H1 (cell line): ENCODE measurements around the gene HIPK1. TPM values are rescaled to one million over a fixed set of nuclear protein-coding genes. Genes with fewer than 3 reads are reported as not detected.

Experiments
- CTCF ChIA-PET: fragments of 300-600 bp; sonication (Branson Sonifier 250); formaldehyde crosslinking; loops from one replicate; lab custom pipeline; 2021; ENCODE audit not compliant: partially characterized antibody; lab: Charles Lee
- POLR2A ChIA-PET: fragments of 300-600 bp; sonication (Branson Sonifier 250); formaldehyde crosslinking; loops from one replicate; lab custom pipeline; 2021; ENCODE audit warnings: inconsistent platforms; ENCODE audit not compliant: partially characterized antibody; lab: Charles Lee
- DNase-seq, 2 experiments: peaks; one replicate each; pipeline versions ENCODE4 v3.0.0 to v3.0.0-alpha.2; 2010 to 2022; ENCODE audit warnings: low spot score in 2 of 2, low read depth in 1 of 2, mixed read lengths in 1 of 2
- FAIRE-seq: peaks from 2 replicates; lab custom pipeline; 2011; peaks lifted over from hg19 to GRCh38; lab: Jason Lieb, UNC
- H2AFZ ChIP-seq: 2 replicates; pipeline ENCODE4 v1.8.1; 2012; ENCODE audit warnings: low read length, inconsistent platforms
- H2AK5ac ChIP-seq: 2 replicates; pipeline ENCODE4 v1.6.1; 2013; ENCODE audit warnings: low read depth, low read length
- H2BK120ac ChIP-seq: replicated peaks from 2 replicates; pipeline ENCODE3; 2013; ENCODE audit warnings: low read depth, low read length, inconsistent platforms
- H2BK12ac ChIP-seq: 2 replicates; pipeline ENCODE4 v1.6.1; 2013; ENCODE audit warnings: low read depth, low read length
- H2BK15ac ChIP-seq: 2 replicates; pipeline ENCODE4 v1.6.1; 2013; ENCODE audit warnings: low read length
- H2BK20ac ChIP-seq: 2 replicates; pipeline ENCODE4 v1.6.1; 2013; ENCODE audit warnings: low read length
- H2BK5ac ChIP-seq: 2 replicates; pipeline ENCODE4 v1.6.1; 2013; ENCODE audit warnings: low read depth, low read length
- H3K14ac ChIP-seq: 2 replicates; pipeline ENCODE4 v1.6.1; 2013; ENCODE audit warnings: inconsistent platforms; ENCODE audit not compliant: insufficient read length
- H3K18ac ChIP-seq: 2 replicates; pipeline ENCODE4 v1.6.1; 2013; ENCODE audit warnings: low read length; ENCODE audit errors: extremely low read depth
- H3K23ac ChIP-seq: 2 replicates; pipeline ENCODE4 v1.6.1; 2013; ENCODE audit warnings: inconsistent platforms; ENCODE audit not compliant: insufficient read length
- H3K23me2 ChIP-seq: 2 replicates; pipeline ENCODE4 v1.6.1; 2013; ENCODE audit warnings: low read depth, low read length
- H3K27ac ChIP-seq: 2 replicates; pipeline ENCODE4 v1.6.1; 2011; ENCODE audit warnings: low read depth, low read length, inconsistent platforms
- H3K27me3 ChIP-seq, 4 experiments: replicated peaks in 1 of 4; 1 replicate in 1 of 4; 2 replicates in 3 of 4; pipeline versions ENCODE4 v1.6.1 to v1.8.1; 2011 to 2013; ENCODE audit warnings: low read length in 3 of 4, mild to moderate bottlenecking in 3 of 4, inconsistent platforms in 2 of 4, mixed read lengths in 2 of 4, moderate library complexity in 1 of 4; ENCODE audit not compliant: control insufficient read depth in 3 of 4, insufficient read depth in 3 of 4; ENCODE audit errors: extremely low read depth in 1 of 4
- H3K36me3 ChIP-seq, 4 experiments: 2 replicates each; pipeline versions ENCODE4 v1.6.1 to v1.8.1; 2011 to 2013; ENCODE audit warnings: mild to moderate bottlenecking in 4 of 4, low read length in 3 of 4, moderate library complexity in 2 of 4, control low read depth in 1 of 4, inconsistent platforms in 1 of 4; ENCODE audit not compliant: insufficient read depth in 4 of 4, control insufficient read depth in 2 of 4
- H3K4ac ChIP-seq: replicated peaks from 2 replicates; pipeline ENCODE3; 2013; ENCODE audit warnings: low read length, low read depth, mixed read lengths, inconsistent platforms; ENCODE audit not compliant: insufficient read length
- H3K4me1 ChIP-seq, 4 experiments: replicated peaks in 1 of 4; 1 replicate in 1 of 4; 2 replicates in 3 of 4; pipeline versions ENCODE4 v1.6.1 to v1.8.1; 2011 to 2013; ENCODE audit warnings: low read length in 3 of 4, inconsistent platforms in 2 of 4, mixed read lengths in 1 of 4; ENCODE audit not compliant: insufficient read depth in 4 of 4, control insufficient read depth in 3 of 4
- H3K4me2 ChIP-seq, 2 experiments: 2 replicates each; pipeline versions ENCODE4 v1.6.1 to v1.8.1; 2011 to 2013; ENCODE audit warnings: low read depth in 2 of 2, low read length in 2 of 2, control low read depth in 1 of 2, inconsistent platforms in 1 of 2, mild to moderate bottlenecking in 1 of 2; ENCODE audit not compliant: insufficient read depth in 1 of 2
- H3K4me3 ChIP-seq, 4 experiments: fragments of 200-600, 300-600 bp in 1 of 4; sonication (generic), shearing (Covaris generic), sonication (Bioruptor Twin) in 1 of 4; 2 replicates each; pipeline versions ENCODE4 v1.5.1 to v1.8.1; 2011 to 2016; ENCODE audit warnings: low read length in 4 of 4, low read depth in 3 of 4, control low read depth in 2 of 4, inconsistent platforms in 2 of 4, mild to moderate bottlenecking in 2 of 4, mixed read lengths in 1 of 4, moderate library complexity in 1 of 4; ENCODE audit not compliant: insufficient read depth in 2 of 4; ENCODE audit errors: extremely low read depth in 1 of 4
- H3K56ac ChIP-seq: replicated peaks from 2 replicates; pipeline ENCODE3; 2013; ENCODE audit warnings: low read depth, mild to moderate bottlenecking, mixed read lengths, low read length, inconsistent platforms; ENCODE audit not compliant: insufficient read length
- H3K79me1 ChIP-seq: 2 replicates; pipeline ENCODE4 v1.6.1; 2013; ENCODE audit warnings: low read depth, low read length, control low read depth
- H3K79me2 ChIP-seq, 2 experiments: 2 replicates each; pipeline versions ENCODE4 v1.6.1 to v1.8.1; 2012 to 2013; ENCODE audit warnings: low read length in 2 of 2, mild to moderate bottlenecking in 2 of 2, inconsistent platforms in 1 of 2; ENCODE audit not compliant: insufficient read depth in 2 of 2, control insufficient read depth in 1 of 2
- H3K9ac ChIP-seq, 4 experiments: replicated peaks in 1 of 4; 1 replicate in 1 of 4; 2 replicates in 3 of 4; pipeline versions ENCODE4 v1.6.1 to v1.8.1; 2011 to 2013; ENCODE audit warnings: low read depth in 3 of 4, low read length in 3 of 4, control low read depth in 2 of 4, mild to moderate bottlenecking in 2 of 4, moderate library complexity in 2 of 4, inconsistent platforms in 1 of 4; ENCODE audit errors: extremely low read depth in 1 of 4
- H3K9me3 ChIP-seq, 2 experiments: 2 replicates each; pipeline versions ENCODE4 v1.6.1 to v1.8.1; 2012 to 2013; ENCODE audit warnings: mild to moderate bottlenecking in 2 of 2, moderate library complexity in 2 of 2, control low read depth in 1 of 2, inconsistent platforms in 1 of 2, low read depth in 1 of 2, low read length in 1 of 2, mixed read lengths in 1 of 2; ENCODE audit not compliant: insufficient read depth in 2 of 2
- H4K20me1 ChIP-seq, 2 experiments: replicated peaks in 1 of 2; 2 replicates each; pipeline versions ENCODE3 to v1.8.1; 2011 to 2013; ENCODE audit warnings: inconsistent platforms in 2 of 2, low read length in 2 of 2, mild to moderate bottlenecking in 1 of 2; ENCODE audit not compliant: insufficient read depth in 2 of 2, control insufficient read depth in 1 of 2
- H4K5ac ChIP-seq: 2 replicates; pipeline ENCODE4 v1.6.1; 2013; ENCODE audit warnings: low read length, low read depth, mixed read lengths, inconsistent platforms; ENCODE audit not compliant: insufficient read length
- H4K8ac ChIP-seq: 2 replicates; pipeline ENCODE4 v1.8.0; 2013; ENCODE audit warnings: mild to moderate bottlenecking, moderate library complexity, low read length, inconsistent platforms; ENCODE audit not compliant: insufficient read depth; ENCODE audit errors: extremely low read depth
- H4K91ac ChIP-seq: replicated peaks from 2 replicates; pipeline ENCODE3; 2013; ENCODE audit warnings: low read length, mixed read lengths, inconsistent platforms; ENCODE audit not compliant: insufficient read length
- CBX8 ChIP-seq: fragments of 300-800, 300-1000 bp; sonication (generic); IDR thresholded peaks from 2 replicates; pipeline ENCODE4 v1.7.1; 2016; ENCODE audit warnings: low read depth, low read length, borderline replicate concordance
- EGR1 ChIP-seq: IDR thresholded peaks from 2 replicates; pipeline ENCODE4 v1.6.1; 2011; ENCODE audit warnings: low read depth, low read length, borderline replicate concordance
- HDAC6 ChIP-seq: IDR thresholded peaks from one replicate; pipeline ENCODE4 v1.7.1; 2012; ENCODE audit warnings: low read depth, mild to moderate bottlenecking, inconsistent platforms, low read length, moderate library complexity
- NANOG ChIP-seq: IDR thresholded peaks from 2 replicates; pipeline ENCODE4 v1.6.1; 2011; ENCODE audit warnings: low read length, low read depth, mild to moderate bottlenecking, inconsistent platforms; ENCODE audit not compliant: insufficient read depth, poor library complexity, severe bottlenecking
- WGBS, 2 experiments: shearing (Covaris generic) in 1 of 2; methylation state at CpG; one replicate each; pipeline versions ENCODE4 v1.1.6 to v1.1.7; 2013 to 2015; ENCODE audit warnings: low lambda C conversion rate in 2 of 2, mixed read lengths in 2 of 2, inconsistent platforms in 1 of 2, low coverage in 1 of 2, missing lambda C conversion rate in 1 of 2; ENCODE audit not compliant: insufficient replicate concordance in 2 of 2, insufficient coverage in 1 of 2, insufficient read length in 1 of 2; ENCODE audit errors: extremely low coverage in 1 of 2, missing lambda C conversion rate in 1 of 2; 5-methylcytosine and 5-hydroxymethylcytosine counted together
- polyA plus RNA-seq, 7 experiments: library from polyadenylated mRNA; depleted of rRNA in 3 of 7; stranded (reverse) in 5 of 7; unstranded in 2 of 7; fragments of >200 nt in 5 of 7; fragments of 200-250 nt in 2 of 7; gene quantifications; 1 replicate in 5 of 7; 2 replicates in 1 of 7; 4 replicates in 1 of 7; pipeline versions ENCODE4 v1.2.1 to v1.2.3, GENCODE V29; 2011 to 2013; ENCODE audit warnings: missing spikeins in 2 of 7, mixed read lengths in 2 of 7
- total RNA-seq: library from RNA; stranded (reverse); fragmentation: NEBNext Ultra II Directional; extraction: Animal tissue kit (Norgen Biotek cat#: 25700); gene quantifications from 2 replicates; pipeline ENCODE4 v1.2.1, GENCODE V29; 2021

Gene HIPK1
- total and polyA plus RNA-seq, 2 of the 8 experiments (the other 6 are each of a cell fraction or from before 2014, with no cell fraction given) = 46.2 to 64.3 TPM

GRCh38 chr1:113983826-113984225 lies 54.7 kb downstream of the HIPK1 start:
- no peak overlapping the region for H3K14ac ChIP-seq
- H2BK15ac ChIP-seq = peak overlapping the region; percentile 76; the same call in 1 of the 2 replicates
- peak overlapping the region; percentile 73; the same call in 1 of the 2 replicates for H2BK20ac ChIP-seq
- 98% methylated on average over 7 of the region's 7 CpGs; no CpG with 5 or more reads in 1 of the 2 experiments for WGBS, 2 experiments
- DNase-seq (no peak), FAIRE-seq (no peak)
- H3K36me3 ChIP-seq = peaks cover 0 to 18% (median 2%) of the 10 kb centered on the region in 4 experiments; a peak in 4 of 8 replicates
- peaks cover 2% of the 10 kb centered on the region; the same call in 1 of the 2 replicates for H3K23me2 ChIP-seq
- H4K20me1 ChIP-seq = no peaks in the 10 kb centered on the region
- H3K27me3 ChIP-seq = no peaks in the 10 kb centered on the region; a peak in 1 of 7 replicates
- H4K8ac ChIP-seq = no peak overlapping the region
- ChIA-PET CTCF (interaction anchor here (0.6 to 1.8 kb wide), 7 partner anchors 8 to 299 kb away, joined by 3 to 7 read pairs (median 3); no protein-coding TSS in a partner anchor), POLR2A (no interaction called here)
- H3K18ac ChIP-seq = peak overlapping the region; percentile 55; the same call in 1 of the 2 replicates
- peak overlapping the region; percentile 72; the same call in 1 of the 2 replicates for H2BK5ac ChIP-seq
- H3K79me2 ChIP-seq = peaks cover 0 to 15% of the 10 kb centered on the region in 2 experiments; a peak in 2 of 4 replicates
- no peak overlapping the region for H2AFZ ChIP-seq
- H3K9me3 ChIP-seq = peaks cover 14 to 18% of the 10 kb centered on the region in 2 experiments
- no peak overlapping the region for H3K56ac ChIP-seq
- H3K79me1 ChIP-seq = peaks cover 6% of the 10 kb centered on the region; the same call in 1 of the 2 replicates
- H4K91ac ChIP-seq = peak overlapping the region; percentile 45
- H3K4ac ChIP-seq = peak overlapping the region; percentile 45
- H3K4me1 ChIP-seq = peaks cover 6 to 35% (median 20%) of the 10 kb centered on the region in 4 experiments
- no peak overlapping the region for H3K23ac ChIP-seq
- H3K9ac ChIP-seq = no peak overlapping the region
- peak overlapping the region; percentile 54; the same call in 1 of the 2 replicates for H2AK5ac ChIP-seq
- H2BK12ac ChIP-seq = peak overlapping the region; percentile 77; the same call in 1 of the 2 replicates
- H3K27ac ChIP-seq = no peak overlapping the region
- peak overlapping the region; percentile 44 for H2BK120ac ChIP-seq
- H3K4me3 ChIP-seq = no peak overlapping the region
- 0 out of 4 replicates have a peak overlapping the region, but pooled peaks of 1 of the 2 experiments have one; percentile 50 for H3K4me2 ChIP-seq
- H4K5ac ChIP-seq = no peak overlapping the region
- TF ChIP-seq EGR1 (no peak), NANOG (no peak), HDAC6 (no peak), CBX8 (no peak)
